Tibial nerve (tissue), 3 donors: Measurements from ENCODE around the gene ROCK2.

Source experiments
- CTCF ChIP-seq, 5 experiments: fragments of 200-600 bp in 3 of 5; fragments of 450-650 bp in 2 of 5; sonication (generic) in 3 of 5; IDR thresholded peaks; one replicate each; pipeline ENCODE4 v1.5.1; 2016 to 2019; ENCODE audit warnings: antibody characterized with exemption in 5 of 5, mild to moderate bottlenecking in 3 of 5, moderate library complexity in 2 of 5
- POLR2A ChIP-seq, 2 donors: fragments of 450-650 bp; IDR thresholded peaks; one replicate each; pipeline ENCODE4 v1.6.1; 2017; ENCODE audit warnings: antibody characterized with exemption in 2 of 2, mild to moderate bottlenecking in 2 of 2, moderate library complexity in 2 of 2

- TF ChIP-seq CTCF (IDR thresholded peaks at IDR 0.05) (no peak), POLR2A (IDR thresholded peaks at IDR 0.05) (no peak)
Measured at GRCh38 chr2:11239666-11240462, 104.6 kb downstream of the ROCK2 start.
